ENCODE measurements around the gene EFHC2.

- no peak for TF ChIP-seq CTCF (conservative IDR thresholded peaks at IDR 0.05; ENCODE audit: low read length)
- no peak for TF ChIP-seq EZH2phosphoT487 (IDR thresholded peaks at IDR 0.05; ENCODE audit: borderline replicate concordance, low read depth, low read length)
Observed at GRCh38 chrX:44245733-44246132, 97.7 kb downstream of the EFHC2 start.
